HUDEP-2 (cell line): ENCODE data around the gene TBC1D16.
"Not testable (repeated sequence)": the region's sequence is repeated elsewhere in the genome, so short reads cannot be mapped to it uniquely, and the experiment has no call there.

Experiments used
- DNase-seq, 76 experiments: peaks; one replicate each; lab custom pipeline; 2025; ENCODE audit not compliant: unreplicated experiment in 76 of 76; lab: John Stamatoyannopoulos, UW

TBC1D16 gene

GRCh38 chr17:79905832-79906231 is 129.8 kb downstream of the TBC1D16 start:
- peak in 27 of 76 experiments; percentile 5 to 59 (median 24) for DNase-seq

- no peak for DNase-seq
Observed at GRCh38 chr17:79904865-79905264, 130.8 kb downstream of the TBC1D16 start.

GRCh38 chr17:79902146-79902791 is 133.4 kb downstream of the TBC1D16 start:
- no peak for DNase-seq

- no peak for DNase-seq
Observed at GRCh38 chr17:79901131-79901530, 134.5 kb downstream of the TBC1D16 start.

GRCh38 chr17:79899584-79899983 is 136.1 kb downstream of the TBC1D16 start:
- DNase-seq: no peak

GRCh38 chr17:79897243-79898063 is 138.2 kb downstream of the TBC1D16 start:
- DNase-seq: no peak

GRCh38 chr17:79893457-79893856 is 142.2 kb downstream of the TBC1D16 start:
- not testable (repeated sequence) for DNase-seq

- no peak for DNase-seq
Observed at GRCh38 chr17:79892457-79893241, 143.0 kb downstream of the TBC1D16 start.

GRCh38 chr17:79891113-79891730 is 144.4 kb downstream of the TBC1D16 start:
- no peak for DNase-seq

GRCh38 chr17:79890706-79891105 is 145.0 kb downstream of the TBC1D16 start:
- no peak for DNase-seq

- DNase-seq: no peak
Observed at GRCh38 chr17:79888811-79889634, 146.6 kb downstream of the TBC1D16 start.

- DNase-seq: no peak
Observed at GRCh38 chr17:79888009-79888540, 147.6 kb downstream of the TBC1D16 start.

- no peak for DNase-seq
Observed at GRCh38 chr17:79887451-79887991, 148.2 kb downstream of the TBC1D16 start.

- DNase-seq: no peak
Observed at GRCh38 chr17:79883202-79883601, 152.5 kb downstream of the TBC1D16 start.
